DOHH2 (cell line): ENCODE measurements around the gene SBNO2.
A peak's percentile ranks its signal among the peaks of the same experiment; 100 is the strongest.

Source experiments
- H3F3A ChIP-seq: fragments of 200-600 bp; sonication (generic), shearing (Covaris generic); 2 replicates; pipeline ENCODE4 v1.6.0; 2016; ENCODE audit warnings: antibody characterized with exemption, mild to moderate bottlenecking; ENCODE audit not compliant: control insufficient read depth, insufficient read depth
- H3K27ac ChIP-seq: fragments of 200-600 bp; sonication (generic); 2 replicates; pipeline ENCODE4 v1.5.1; 2014; ENCODE audit warnings: low read depth, mild to moderate bottlenecking, low read length, moderate library complexity
- H3K27me3 ChIP-seq: fragments of 200-600 bp; sonication (generic); 2 replicates; pipeline ENCODE4 v1.6.1; 2014; ENCODE audit warnings: mild to moderate bottlenecking, low read length, mixed read lengths; ENCODE audit not compliant: control insufficient read depth
- H3K36me3 ChIP-seq: fragments of 200-600 bp; sonication (generic); 2 replicates; pipeline ENCODE4 v1.6.1; 2014; ENCODE audit warnings: mild to moderate bottlenecking, low read length, moderate library complexity, mixed read lengths; ENCODE audit not compliant: control insufficient read depth
- H3K4me1 ChIP-seq: fragments of 200-600 bp; sonication (generic); 2 replicates; pipeline ENCODE4 v1.6.1; 2014; ENCODE audit warnings: mild to moderate bottlenecking, low read length, mixed read lengths; ENCODE audit not compliant: control insufficient read depth
- H3K4me2 ChIP-seq: fragments of 200-600 bp; sonication (generic); 2 replicates; pipeline ENCODE4 v1.6.0; 2014; ENCODE audit warnings: mild to moderate bottlenecking, low read length, moderate library complexity
- H3K4me3 ChIP-seq: fragments of 200-600 bp; sonication (generic); 2 replicates; pipeline ENCODE4 v1.5.1; 2014; ENCODE audit warnings: mild to moderate bottlenecking, low read length, mixed read lengths
- H3K79me2 ChIP-seq: fragments of 200-600 bp; sonication (generic); 2 replicates; pipeline ENCODE4 v1.6.1; 2014; ENCODE audit warnings: mild to moderate bottlenecking, low read length, mixed read lengths; ENCODE audit not compliant: control insufficient read depth
- H3K9me2 ChIP-seq: fragments of 200-600 bp; sonication (generic); replicated peaks from 2 replicates; pipeline ENCODE4 v1.6.1; 2014; ENCODE audit warnings: mild to moderate bottlenecking, low read length, mixed read lengths; ENCODE audit not compliant: control insufficient read depth
- H3K9me3 ChIP-seq: fragments of 200-600 bp; sonication (generic); 2 replicates; pipeline ENCODE4 v1.6.1; 2014; ENCODE audit warnings: antibody characterized with exemption, low read length, mixed read lengths; ENCODE audit not compliant: control insufficient read depth, insufficient read depth
- H4K20me1 ChIP-seq: fragments of 200-600 bp; sonication (generic); 2 replicates; pipeline ENCODE4 v1.6.0; 2014; ENCODE audit warnings: low read depth, mild to moderate bottlenecking, antibody characterized with exemption, low read length, moderate library complexity; ENCODE audit not compliant: control insufficient read depth, insufficient read depth
- CTCF ChIP-seq: fragments of 200-600 bp; sonication (generic); IDR thresholded peaks from one replicate; pipeline ENCODE4 v1.5.1; 2014; ENCODE audit warnings: antibody characterized with exemption, mild to moderate bottlenecking, low read depth, low read length; ENCODE audit not compliant: poor library complexity, severe bottlenecking
- EZH2phosphoT487 ChIP-seq: fragments of 200-600 bp; sonication (generic); IDR thresholded peaks from 2 replicates; pipeline ENCODE4 v1.6.1; 2017; ENCODE audit warnings: borderline replicate concordance, mild to moderate bottlenecking, antibody characterized with exemption, low read length, moderate library complexity, mixed read lengths

The SBNO2 gene

GRCh38 chr19:1106841-1107660, 67.0 kb downstream of the SBNO2 start:
- Histone ChIP-seq H3K9me3 (no peaks in the 10 kb centered on the region), H3K4me1 (peaks cover 29% of the 10 kb centered on the region), H3K9me2 (no peaks in the 10 kb centered on the region), H3F3A (peaks cover 7% of the 10 kb centered on the region; the same call in 1 of the 2 replicates), H3K4me3 (no peak overlapping the region), H3K27me3 (no peaks in the 10 kb centered on the region), H3K79me2 (peaks cover 10% of the 10 kb centered on the region), H4K20me1 (no peaks in the 10 kb centered on the region), H3K36me3 (peaks cover 16% of the 10 kb centered on the region), H3K27ac (no peak overlapping the region), H3K4me2 (no peak overlapping the region; the same call in 1 of the 2 replicates)
- TF ChIP-seq CTCF, result no peak
- no peak for TF ChIP-seq EZH2phosphoT487

- H3K79me2 ChIP-seq, result peaks cover 10% of the 10 kb centered on the region
- H3K9me3 ChIP-seq, result no peaks in the 10 kb centered on the region
- H4K20me1 ChIP-seq, result no peaks in the 10 kb centered on the region
- no peak overlapping the region for H3K27ac ChIP-seq
- no peak overlapping the region for H3K4me3 ChIP-seq
- H3K36me3 ChIP-seq, result peaks cover 16% of the 10 kb centered on the region
- H3K27me3 ChIP-seq, result no peaks in the 10 kb centered on the region
- peaks cover 10% of the 10 kb centered on the region for H3F3A ChIP-seq
- peaks cover 38% of the 10 kb centered on the region for H3K4me1 ChIP-seq
- TF ChIP-seq EZH2phosphoT487, result no peak
- no peak for TF ChIP-seq CTCF
- no peaks in the 10 kb centered on the region for H3K9me2 ChIP-seq
- H3K4me2 ChIP-seq, result no peak overlapping the region
Observed at GRCh38 chr19:1105873-1106840, 67.9 kb downstream of the SBNO2 start.

- Histone ChIP-seq H3K27me3 (no peaks in the 10 kb centered on the region), H3K4me3 (peak overlapping the region; percentile 92), H3K9me3 (no peaks in the 10 kb centered on the region), H3K9me2 (no peaks in the 10 kb centered on the region), H3K4me1 (peaks cover 41% of the 10 kb centered on the region), H3F3A (peaks cover 10% of the 10 kb centered on the region), H3K36me3 (peaks cover 16% of the 10 kb centered on the region), H3K79me2 (peaks cover 10% of the 10 kb centered on the region), H3K4me2 (peak overlapping the region; percentile 94), H4K20me1 (no peaks in the 10 kb centered on the region), H3K27ac (no peak overlapping the region)
- TF ChIP-seq EZH2phosphoT487 (no peak), CTCF (no peak)
Observed at GRCh38 chr19:1105008-1105872, 68.8 kb downstream of the SBNO2 start.
